Endothelial cell of umbilical vein (primary cell): Measurements from ENCODE around the gene SLC36A4. TPM values are rescaled to one million over a fixed set of nuclear protein-coding genes. Genes with fewer than 3 reads are reported as not detected.

Experiments
- BruUV-seq: library from RNA; stranded (reverse); fragments of 400-500 nt; replicated peaks from 2 replicates; lab custom pipeline; 2021; lab: Mats Ljungman, UMichigan
- CTCF ChIA-PET: fragments of 300-600, 350-600 bp; sonication (Branson Sonifier 250); formaldehyde crosslinking; loops from one replicate; lab custom pipeline; 2021; ENCODE audit warnings: antibody characterized with exemption, inconsistent platforms; lab: Charles Lee
- POLR2A ChIA-PET: fragments of 300-600, 350-600 bp; sonication (Branson Sonifier 250); formaldehyde crosslinking; loops from one replicate; lab custom pipeline; 2021; ENCODE audit warnings: antibody characterized with exemption, inconsistent platforms; lab: Charles Lee
- DNase-seq: peaks from one replicate; pipeline ENCODE4 v3.0.0-alpha.2; 2011; ENCODE audit warnings: low read depth, low spot score
- FAIRE-seq: peaks from 2 replicates; lab custom pipeline; 2011; peaks lifted over from hg19 to GRCh38; lab: Jason Lieb, UNC
- H2AFZ ChIP-seq: 2 replicates; pipeline ENCODE4 v1.6.0; 2012; ENCODE audit warnings: low read depth, low read length, control low read depth, inconsistent platforms
- H3K27ac ChIP-seq: 2 replicates; pipeline ENCODE4 v1.5.1; 2011; ENCODE audit warnings: low read depth, mild to moderate bottlenecking, control low read depth, low read length, moderate library complexity; ENCODE audit not compliant: insufficient read depth
- H3K27me3 ChIP-seq, 2 experiments: 2 replicates each; pipeline versions ENCODE4 v1.6.0 to v1.6.1; 2011; ENCODE audit warnings: low read length in 2 of 2, mixed read lengths in 1 of 2; ENCODE audit not compliant: control insufficient read depth in 2 of 2, insufficient read depth in 2 of 2
- H3K36me3 ChIP-seq, 2 experiments: 2 replicates in 1 of 2; 3 replicates in 1 of 2; pipeline ENCODE4 v1.5.1; 2011; ENCODE audit warnings: low read length in 2 of 2, mild to moderate bottlenecking in 1 of 2, moderate library complexity in 1 of 2; ENCODE audit not compliant: control insufficient read depth in 2 of 2, insufficient read depth in 2 of 2; ENCODE audit errors: extremely low read depth in 1 of 2
- H3K4me1 ChIP-seq: 3 replicates; pipeline ENCODE4 v1.5.1; 2011; ENCODE audit warnings: mild to moderate bottlenecking, low read length; ENCODE audit not compliant: control insufficient read depth, insufficient read depth; ENCODE audit errors: extremely low read depth
- H3K4me2 ChIP-seq: 2 replicates; pipeline ENCODE4 v1.6.1; 2011; ENCODE audit warnings: low read length, control low read depth, mixed read lengths; ENCODE audit not compliant: insufficient read depth
- H3K4me3 ChIP-seq, 3 experiments: fragments of 200-600 bp in 1 of 3; sonication (generic), shearing (Covaris generic) in 1 of 3; replicated peaks in 1 of 3; 2 replicates each; pipeline ENCODE4 v1.5.1; 2011 to 2016; ENCODE audit warnings: control low read depth in 3 of 3, low read length in 3 of 3, mild to moderate bottlenecking in 2 of 3, inconsistent platforms in 1 of 3, low read depth in 1 of 3, moderate library complexity in 1 of 3; ENCODE audit not compliant: insufficient read depth in 1 of 3
- H3K79me2 ChIP-seq: 2 replicates; pipeline ENCODE4 v1.6.0; 2012; ENCODE audit warnings: low read length, inconsistent platforms; ENCODE audit not compliant: control insufficient read depth, insufficient read depth
- H3K9ac ChIP-seq: replicated peaks from 2 replicates; pipeline ENCODE3; 2011; ENCODE audit warnings: low read length, control low read depth; ENCODE audit not compliant: insufficient read depth; ENCODE audit errors: extremely low read depth
- H3K9me1 ChIP-seq: replicated peaks from 3 replicates; pipeline ENCODE4 v1.6.0; 2011; ENCODE audit warnings: mild to moderate bottlenecking, low read length; ENCODE audit not compliant: control insufficient read depth, insufficient read depth; ENCODE audit errors: extremely low read depth
- H3K9me3 ChIP-seq: replicated peaks from 2 replicates; pipeline ENCODE4 v1.5.1; 2012; ENCODE audit warnings: low read length, inconsistent platforms; ENCODE audit not compliant: control insufficient read depth, insufficient read depth
- H4K20me1 ChIP-seq: replicated peaks from 2 replicates; pipeline ENCODE3; 2011; ENCODE audit warnings: mild to moderate bottlenecking, low read length; ENCODE audit not compliant: control insufficient read depth, insufficient read depth; ENCODE audit errors: extremely low read depth
- CTCF ChIP-seq, 2 donors: IDR thresholded peaks; 1 replicate in 1 of 2; 2 replicates in 1 of 2; pipeline ENCODE4 v1.5.1; 2011; ENCODE audit warnings: low read length in 2 of 2, mild to moderate bottlenecking in 2 of 2, moderate library complexity in 2 of 2, control low read depth in 1 of 2, inconsistent platforms in 1 of 2, low read depth in 1 of 2; ENCODE audit not compliant: insufficient read depth in 1 of 2; ENCODE audit errors: extremely low read depth in 1 of 2
- EZH2 ChIP-seq: IDR thresholded peaks from 2 replicates; pipeline ENCODE4 v1.6.1; 2012; ENCODE audit warnings: borderline replicate concordance, low read depth, mild to moderate bottlenecking, moderate library complexity, low read length, inconsistent platforms; ENCODE audit not compliant: severe bottlenecking
- FOS ChIP-seq: IDR thresholded peaks from 2 replicates; pipeline ENCODE4 v1.6.1; 2011; ENCODE audit warnings: mild to moderate bottlenecking, low read length, moderate library complexity, borderline replicate concordance; ENCODE audit not compliant: insufficient read depth
- GATA2 ChIP-seq: IDR thresholded peaks from 2 replicates; pipeline ENCODE4 v1.7.0; 2011; ENCODE audit warnings: low read depth, mild to moderate bottlenecking, moderate library complexity, mixed read lengths, low read length; ENCODE audit not compliant: insufficient read length, insufficient read depth
- JUN ChIP-seq: IDR thresholded peaks from 2 replicates; pipeline ENCODE4 v1.6.1; 2011; ENCODE audit warnings: borderline replicate concordance, low read depth; ENCODE audit not compliant: insufficient read length, insufficient read depth
- MAX ChIP-seq: IDR thresholded peaks from 2 replicates; pipeline ENCODE4 v1.6.1; 2011; ENCODE audit not compliant: insufficient read depth, insufficient read length
- MYC ChIP-seq: IDR thresholded peaks from one replicate; pipeline ENCODE4 v1.6.1; 2011; ENCODE audit warnings: mild to moderate bottlenecking, low read depth, low read length
- POLR2A ChIP-seq: IDR thresholded peaks from 2 replicates; pipeline ENCODE4 v1.6.1; 2012; ENCODE audit warnings: low read depth, mild to moderate bottlenecking, control low read depth, low read length
- POLR2AphosphoS5 ChIP-seq: IDR thresholded peaks from 2 replicates; pipeline ENCODE4 v1.6.1; 2012; ENCODE audit warnings: low read depth, mild to moderate bottlenecking, control low read depth, low read length, moderate library complexity; ENCODE audit not compliant: insufficient read depth
- dilution Hi-C: fragments of 300-500 bp; cut with MboI; formaldehyde crosslinking; loops from one replicate; pipeline ENCODE4 v1.15.0; 2019; ENCODE audit warnings: low sequenced_read_pairs; ENCODE audit not compliant: extremely low pct_ligation_motif_present
- intact Hi-C: fragments of 100-400 bp; cut with micrococcal nuclease; formaldehyde crosslinking; loops from one replicate; pipeline ENCODE4 v1.10.0; 2022
- polyA plus RNA-seq, 4 experiments: library from polyadenylated mRNA; depleted of rRNA in 3 of 4; stranded (reverse) in 3 of 4; unstranded in 1 of 4; fragments of >200 nt; gene quantifications; 2 replicates each; pipeline versions ENCODE4 v1.2.1 to v1.2.3, GENCODE V29; 2011 to 2012; ENCODE audit warnings: missing spikeins in 1 of 4
- total RNA-seq: library from RNA; stranded (reverse); gene quantifications from 2 replicates; pipeline ENCODE4 v1.2.3, GENCODE V29; 2021

Gene SLC36A4
- total and polyA plus RNA-seq, 2 donors (not counting 3 experiments of a cell fraction or from before 2014, with no cell fraction given): 8.5 to 16.8 TPM

DNA sequence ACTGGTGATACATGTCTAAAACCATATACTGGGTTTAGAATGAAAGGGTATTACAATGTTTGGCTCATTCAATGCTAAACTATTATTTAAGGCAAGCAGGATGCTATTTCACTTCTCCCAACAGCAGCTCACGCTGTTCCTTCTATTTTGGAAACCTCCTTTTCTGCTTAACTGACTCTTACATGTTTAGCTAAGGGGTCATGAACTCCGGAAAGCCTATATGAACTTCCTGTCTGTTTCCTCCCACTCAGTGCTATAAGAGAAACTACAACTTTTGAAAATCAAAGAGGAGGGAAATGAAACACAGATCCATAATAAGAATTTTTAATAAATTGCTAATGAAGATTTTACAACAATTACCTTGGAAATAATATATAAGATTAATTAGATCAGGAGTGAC lies 30.9 kb downstream of the SLC36A4 start:
- Histone ChIP-seq H3K4me2 (peak overlapping the region; percentile 5), H2AFZ (no peak overlapping the region), H3K9ac (no peak overlapping the region), H3K4me3 (no peak overlapping the region), H3K27ac (no peak overlapping the region), H4K20me1 (no peaks in the 10 kb centered on the region), H3K27me3 (no peaks in the 10 kb centered on the region), H3K79me2 (no peaks in the 10 kb centered on the region), H3K9me1 (no peaks in the 10 kb centered on the region), H3K9me3 (no peaks in the 10 kb centered on the region), H3K4me1 (peaks cover 6% of the 10 kb centered on the region), H3K36me3 (peaks cover 0 to 2% of the 10 kb centered on the region in 2 experiments)
- CTCF ChIA-PET: interaction anchor here (0.7 to 1.5 kb wide), 3 partner anchors 30 to 68 kb away, joined by 3 read pairs; no protein-coding TSS in a partner anchor
- POLR2A ChIA-PET: no interaction called here
- dilution Hi-C loops (no loop called here), intact Hi-C loops (no loop called here)
- no TSS peak for BruUV-seq
- FAIRE-seq (no peak), DNase-seq (peak; percentile 18)
- TF ChIP-seq MAX (no peak), GATA2 (no peak), EZH2 (no peak), CTCF (IDR thresholded peaks at IDR 0.05; ENCODE audit: extremely low read depth in 1 of 2, insufficient read depth in 1 of 2, low read depth in 1 of 2, low read length in 2 of 2) (no peak), MYC (no peak), JUN (no peak), POLR2AphosphoS5 (no peak), POLR2A (no peak), FOS (no peak)
